ENCODE results near the gene BACE1-AS.

Gene BACE1-AS

DNA sequence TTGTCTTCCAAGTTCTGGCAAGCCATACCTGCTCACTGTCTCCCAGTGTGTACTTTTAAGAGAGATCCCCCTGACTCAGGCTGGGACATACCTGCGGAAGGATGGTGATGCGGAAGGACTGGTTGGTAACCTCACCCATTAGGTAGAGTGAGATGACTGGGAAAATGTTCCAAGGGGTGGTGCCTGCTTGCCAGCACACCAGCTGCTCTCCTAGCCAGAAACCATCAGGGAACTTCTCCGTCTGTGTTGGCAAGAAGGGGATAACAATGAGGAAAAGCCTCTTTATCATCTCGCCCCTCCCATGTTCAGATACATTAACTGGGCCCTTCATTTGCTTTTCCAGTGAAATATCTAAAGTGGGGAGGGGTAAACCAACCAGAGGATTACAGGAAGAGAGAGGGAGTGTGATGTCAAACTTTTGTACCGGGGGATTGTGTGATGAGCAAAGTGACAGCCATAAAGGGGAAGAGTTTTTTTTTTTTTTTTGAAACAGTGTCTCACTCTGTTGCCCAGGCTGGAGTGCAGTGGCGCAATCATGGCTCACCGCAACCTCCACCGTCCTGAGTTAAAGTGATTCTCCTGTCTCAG, at the start of gene BACE1-AS:
Gene BACE1-AS, plus strand, starts transcription at position 538 of the 588 bp plus-strand sequence.
- Histone ChIP-seq H3K9me3 (ENCODE audit: insufficient read depth, low read depth, low read length) (no peaks in the 10 kb centered on the region), H3K4me3 (ENCODE audit: low read length, poor library complexity, severe bottlenecking) (no peak within 1 kb of the TSS), H3K27me3 (ENCODE audit: insufficient read depth, low read length, poor library complexity, severe bottlenecking) (no peaks in the 10 kb centered on the region), H3K4me1 (ENCODE audit: insufficient read depth, low read length, poor library complexity, severe bottlenecking) (peaks cover 10% of the 10 kb centered on the region), H3K36me3 (ENCODE audit: insufficient read depth, low read length) (no peaks in the 10 kb centered on the region), H2AFZ (ENCODE audit: low read length) (no peak within 1 kb of the TSS), H3K79me2 (ENCODE audit: insufficient read depth, low read length) (no peaks in the 10 kb centered on the region), H3K9me2 (replicated peaks; ENCODE audit: low read depth, low read length) (no peaks in the 10 kb centered on the region), H4K20me1 (ENCODE audit: insufficient read depth, low read length, poor library complexity, severe bottlenecking) (no peaks in the 10 kb centered on the region), H3K4me2 (ENCODE audit: low read depth, low read length, poor library complexity, severe bottlenecking) (no peak within 1 kb of the TSS), H3K9ac (ENCODE audit: low read depth, low read length, poor library complexity, severe bottlenecking) (no peak within 1 kb of the TSS), H3F3A (ENCODE audit: low read depth) (no peaks in the 10 kb centered on the region)
- TF ChIP-seq, protein P1, sequence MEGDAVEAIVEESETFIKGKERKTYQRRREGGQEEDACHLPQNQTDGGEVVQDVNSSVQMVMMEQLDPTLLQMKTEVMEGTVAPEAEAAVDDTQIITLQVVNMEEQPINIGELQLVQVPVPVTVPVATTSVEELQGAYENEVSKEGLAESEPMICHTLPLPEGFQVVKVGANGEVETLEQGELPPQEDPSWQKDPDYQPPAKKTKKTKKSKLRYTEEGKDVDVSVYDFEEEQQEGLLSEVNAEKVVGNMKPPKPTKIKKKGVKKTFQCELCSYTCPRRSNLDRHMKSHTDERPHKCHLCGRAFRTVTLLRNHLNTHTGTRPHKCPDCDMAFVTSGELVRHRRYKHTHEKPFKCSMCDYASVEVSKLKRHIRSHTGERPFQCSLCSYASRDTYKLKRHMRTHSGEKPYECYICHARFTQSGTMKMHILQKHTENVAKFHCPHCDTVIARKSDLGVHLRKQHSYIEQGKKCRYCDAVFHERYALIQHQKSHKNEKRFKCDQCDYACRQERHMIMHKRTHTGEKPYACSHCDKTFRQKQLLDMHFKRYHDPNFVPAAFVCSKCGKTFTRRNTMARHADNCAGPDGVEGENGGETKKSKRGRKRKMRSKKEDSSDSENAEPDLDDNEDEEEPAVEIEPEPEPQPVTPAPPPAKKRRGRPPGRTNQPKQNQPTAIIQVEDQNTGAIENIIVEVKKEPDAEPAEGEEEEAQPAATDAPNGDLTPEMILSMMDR (conservative IDR thresholded peaks at IDR 0.05; ENCODE audit: low read length), result no peak

DNA sequence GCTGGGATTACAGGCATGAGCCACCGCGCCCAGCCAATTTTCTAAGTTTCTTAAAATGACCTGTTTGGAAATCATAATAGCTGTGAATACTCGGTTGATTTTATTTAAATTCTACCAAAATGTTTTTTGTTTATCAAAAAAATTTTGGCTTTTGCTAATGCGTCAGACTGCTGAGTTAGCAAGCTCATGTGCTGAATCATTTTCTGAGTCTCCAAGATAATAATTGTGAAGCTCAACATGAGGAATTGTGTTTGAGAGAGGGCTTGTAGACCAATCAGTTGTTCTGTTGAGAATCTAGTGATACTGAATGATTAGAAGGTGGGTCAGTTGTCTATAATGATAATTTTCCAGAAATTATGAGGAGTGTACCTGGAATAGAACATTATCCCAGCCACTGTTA, 42.8 kb upstream of the BACE1-AS start:
- no peaks in the 10 kb centered on the region for H3K27me3 ChIP-seq (ENCODE audit: insufficient read depth, low read length, poor library complexity, severe bottlenecking)
- TF ChIP-seq, protein P1 (conservative IDR thresholded peaks at IDR 0.05; ENCODE audit: low read length), result no peak
- no peak for TF ChIP-seq EZH2phosphoT487 (IDR thresholded peaks at IDR 0.05; ENCODE audit: borderline replicate concordance)
- no peaks in the 10 kb centered on the region for H3K9me3 ChIP-seq (ENCODE audit: insufficient read depth, low read depth, low read length)
- no peak overlapping the region for H3K4me2 ChIP-seq (ENCODE audit: low read depth, low read length, poor library complexity, severe bottlenecking)
- H4K20me1 ChIP-seq (ENCODE audit: insufficient read depth, low read length, poor library complexity, severe bottlenecking), result no peaks in the 10 kb centered on the region
- H3K4me1 ChIP-seq (ENCODE audit: insufficient read depth, low read length, poor library complexity, severe bottlenecking), result no peaks in the 10 kb centered on the region
- H3K4me3 ChIP-seq (ENCODE audit: low read length, poor library complexity, severe bottlenecking), result no peak overlapping the region
- peaks cover 22% of the 10 kb centered on the region; the same call in 1 of the 2 replicates for H3K36me3 ChIP-seq (ENCODE audit: insufficient read depth, low read length)
- H3K9ac ChIP-seq (ENCODE audit: low read depth, low read length, poor library complexity, severe bottlenecking), result no peak overlapping the region
- H3K79me2 ChIP-seq (ENCODE audit: insufficient read depth, low read length), result no peaks in the 10 kb centered on the region
- no peaks in the 10 kb centered on the region for H3K9me2 ChIP-seq (replicated peaks; ENCODE audit: low read depth, low read length)
- H3F3A ChIP-seq (ENCODE audit: low read depth), result no peaks in the 10 kb centered on the region
- H2AFZ ChIP-seq (ENCODE audit: low read length), result no peak overlapping the region

DNA sequence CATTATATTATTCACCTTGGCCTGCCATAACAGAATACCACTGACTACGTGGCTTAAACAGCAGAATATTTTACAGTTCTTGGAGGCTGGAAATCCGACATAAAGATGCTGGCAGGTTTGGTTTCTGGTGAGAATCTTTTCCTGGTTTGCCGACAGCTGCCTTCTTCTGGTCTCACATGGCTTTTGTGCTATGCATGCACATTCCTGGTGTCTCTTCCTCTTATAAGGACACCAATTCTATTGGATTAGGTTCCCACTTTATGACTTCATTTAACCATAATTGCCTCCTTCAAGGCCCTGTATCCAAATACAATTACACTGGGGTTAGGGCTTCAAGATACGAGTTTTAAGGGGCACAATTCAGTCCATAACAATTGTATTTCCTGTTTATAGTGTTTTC, 41.6 kb upstream of the BACE1-AS start:
- Histone ChIP-seq H3K4me3 (ENCODE audit: low read length, poor library complexity, severe bottlenecking) (no peak overlapping the region), H3K79me2 (ENCODE audit: insufficient read depth, low read length) (no peaks in the 10 kb centered on the region), H3F3A (ENCODE audit: low read depth) (no peaks in the 10 kb centered on the region), H3K4me2 (ENCODE audit: low read depth, low read length, poor library complexity, severe bottlenecking) (no peak overlapping the region), H3K36me3 (ENCODE audit: insufficient read depth, low read length) (peaks cover 22% of the 10 kb centered on the region; the same call in 1 of the 2 replicates), H3K27me3 (ENCODE audit: insufficient read depth, low read length, poor library complexity, severe bottlenecking) (no peaks in the 10 kb centered on the region), H3K4me1 (ENCODE audit: insufficient read depth, low read length, poor library complexity, severe bottlenecking) (no peaks in the 10 kb centered on the region), H4K20me1 (ENCODE audit: insufficient read depth, low read length, poor library complexity, severe bottlenecking) (no peaks in the 10 kb centered on the region), H2AFZ (ENCODE audit: low read length) (no peak overlapping the region), H3K9me2 (replicated peaks; ENCODE audit: low read depth, low read length) (no peaks in the 10 kb centered on the region), H3K9me3 (ENCODE audit: insufficient read depth, low read depth, low read length) (no peaks in the 10 kb centered on the region), H3K9ac (ENCODE audit: low read depth, low read length, poor library complexity, severe bottlenecking) (no peak overlapping the region)
- TF ChIP-seq EZH2phosphoT487 (IDR thresholded peaks at IDR 0.05; ENCODE audit: borderline replicate concordance), result no peak
- TF ChIP-seq, protein P1 (conservative IDR thresholded peaks at IDR 0.05; ENCODE audit: low read length), result no peak
